IMR-90 (cell line): Measurements from ENCODE around the gene AFTPH. TPM values are rescaled to one million over a fixed set of nuclear protein-coding genes. Genes with fewer than 3 reads are reported as not detected.

Source experiments
- CEBPB ChIP-seq: IDR thresholded peaks from 2 replicates; pipeline ENCODE4 v1.6.1; 2012; ENCODE audit warnings: low read depth, low read length, improper control_type of control experiment
- MXI1 ChIP-seq: IDR thresholded peaks from 2 replicates; pipeline ENCODE4 v1.6.1; 2012; ENCODE audit warnings: low read depth, mild to moderate bottlenecking, low read length, moderate library complexity, borderline replicate concordance
- POLR2A ChIP-seq: IDR thresholded peaks from 2 replicates; pipeline ENCODE4 v1.6.1; 2012; ENCODE audit warnings: mild to moderate bottlenecking, low read depth, low read length
- RAD21 ChIP-seq: IDR thresholded peaks from 2 replicates; pipeline ENCODE4 v1.6.1; 2012; ENCODE audit warnings: low read length, improper control_type of control experiment
- RCOR1 ChIP-seq: IDR thresholded peaks from 2 replicates; pipeline ENCODE4 v1.6.1; 2012; ENCODE audit warnings: mild to moderate bottlenecking, low read length, improper control_type of control experiment; ENCODE audit not compliant: insufficient replicate concordance
- RFX5 ChIP-seq: IDR thresholded peaks from 2 replicates; pipeline ENCODE4 v1.8.0; 2012; ENCODE audit warnings: low read depth, mild to moderate bottlenecking, low read length, moderate library complexity
- SMC3 ChIP-seq: fragments of 150-350 bp; IDR thresholded peaks from 2 replicates; pipeline ENCODE4 v1.6.1; 2016; ENCODE audit warnings: low read depth, mild to moderate bottlenecking, antibody characterized with exemption, low read length, moderate library complexity
- microRNA-seq, 2 experiments: library from miRNA; stranded (forward) in 1 of 2; unstranded in 1 of 2; fragments of 10-50 nt in 1 of 2; fragments of <30 nt in 1 of 2; gene quantifications in 1 of 2; microRNA quantifications in 1 of 2; one replicate each; pipeline versions ENCODE3 to v1.1.0; 2013 to 2020; ENCODE audit not compliant: insufficient read depth in 1 of 2, insufficient read length in 1 of 2, unreplicated experiment in 1 of 2
- polyA plus RNA-seq, 3 experiments: library from polyadenylated mRNA; depleted of rRNA; stranded (reverse); fragments of >200 nt; gene quantifications; 2 replicates each; pipeline ENCODE4 v1.2.3, GENCODE V29; 2012; ENCODE audit warnings: low replicate concordance in 1 of 3
- small RNA-seq, 5 experiments: library from RNA; depleted of rRNA; stranded (forward); fragments of <200 nt; gene quantifications; one replicate each; pipeline ENCODE3, GENCODE V24; 2012
- total RNA-seq: library from RNA; depleted of rRNA; stranded (reverse); fragments of >200 nt; gene quantifications from 2 replicates; pipeline ENCODE4 v1.2.3, GENCODE V29; 2012; rRNA removed

Gene AFTPH
- total and polyA plus RNA-seq, 2 of the 4 experiments (the other 2 are of a cell fraction): 9.4 to 19.9 TPM

DNA sequence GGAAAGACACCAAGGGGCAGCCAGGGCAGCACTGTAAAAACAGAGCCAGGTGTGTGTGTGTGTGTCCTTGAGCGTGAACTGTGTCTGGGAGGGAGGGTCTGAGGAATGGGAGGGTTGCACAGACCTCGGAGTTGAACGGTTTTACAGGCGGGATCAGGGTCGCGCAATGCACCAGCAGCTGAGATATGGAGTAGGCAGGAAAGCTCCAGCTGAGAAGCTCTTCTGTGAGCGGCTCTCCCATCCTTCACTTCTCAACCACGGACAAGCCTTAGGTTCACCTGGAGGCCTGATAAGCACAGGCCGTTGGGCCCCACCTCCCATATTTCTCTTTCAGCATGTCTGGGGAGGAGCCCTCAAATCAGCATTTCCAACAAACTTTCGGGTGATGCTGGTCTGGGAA, 117.5 kb downstream of the AFTPH start (continued):
- TF ChIP-seq POLR2A (no peak), CEBPB (no peak), MXI1 (no peak), SMC3 (no peak), RFX5 (no peak), RCOR1 (no peak), RAD21 (no peak)

Small RNA genes lying within 50 kb of the gene (microRNA-seq; reads per million reads assigned to microRNA genes)
- gene MIR4434 (ENCODE audit: unreplicated experiment): not detected
- not detected for gene RNU6-100P (ENCODE audit: insufficient read depth, insufficient read length)

Small RNA genes lying within 50 kb of the gene (small RNA-seq; reads per million reads assigned to genes)
- 0 reads per million in 5 experiments for gene RNU6-100P

Other genes starting within 250 kb of the AFTPH start
- 1.7 and 2.9 TPM in 2 replicates for gene LGALSL, start 70.2 kb upstream of the AFTPH start, total RNA-seq
- 0.86 and 1.1 TPM in 2 replicates for gene LGALSL, start 70.2 kb upstream of the AFTPH start, polyA plus RNA-seq (2012; rRNA removed)
- 5.0 and 6.7 TPM in 2 replicates for gene SERTAD2, start 129.6 kb downstream of the AFTPH start, total RNA-seq
- 11.0 and 12.7 TPM in 2 replicates for gene SERTAD2, start 129.6 kb downstream of the AFTPH start, polyA plus RNA-seq (2012; rRNA removed)